DMS153 treated with DMSO at 0.1 percent for 48 hours (cell line): Measurements from ENCODE around the gene MYO9B.

Experiments
- DNase-seq: peaks from one replicate; lab custom pipeline; 2025; ENCODE audit not compliant: unreplicated experiment; lab: John Stamatoyannopoulos, UW

The MYO9B gene

GRCh38 chr19:17259118-17259780 is 183.7 kb downstream of the MYO9B start:
- no peak for DNase-seq

GRCh38 chr19:17259934-17260333 is 184.4 kb downstream of the MYO9B start:
- no peak for DNase-seq

GRCh38 chr19:17260842-17261325 is 185.3 kb downstream of the MYO9B start:
- peak; percentile 80 for DNase-seq

- no peak for DNase-seq
Measured at GRCh38 chr19:17262557-17262956, 187.0 kb downstream of the MYO9B start.
